GM12872 (cell line): ENCODE measurements around the gene SGSH.

ENCODE experiments used
- TF ChIP-seq, protein P1 (sequence below): IDR thresholded peaks from 3 replicates; pipeline ENCODE4 v1.5.1; 2011; ENCODE audit warnings: low read depth, mild to moderate bottlenecking, low read length, moderate library complexity; ENCODE audit not compliant: insufficient read depth

Gene SGSH

DNA sequence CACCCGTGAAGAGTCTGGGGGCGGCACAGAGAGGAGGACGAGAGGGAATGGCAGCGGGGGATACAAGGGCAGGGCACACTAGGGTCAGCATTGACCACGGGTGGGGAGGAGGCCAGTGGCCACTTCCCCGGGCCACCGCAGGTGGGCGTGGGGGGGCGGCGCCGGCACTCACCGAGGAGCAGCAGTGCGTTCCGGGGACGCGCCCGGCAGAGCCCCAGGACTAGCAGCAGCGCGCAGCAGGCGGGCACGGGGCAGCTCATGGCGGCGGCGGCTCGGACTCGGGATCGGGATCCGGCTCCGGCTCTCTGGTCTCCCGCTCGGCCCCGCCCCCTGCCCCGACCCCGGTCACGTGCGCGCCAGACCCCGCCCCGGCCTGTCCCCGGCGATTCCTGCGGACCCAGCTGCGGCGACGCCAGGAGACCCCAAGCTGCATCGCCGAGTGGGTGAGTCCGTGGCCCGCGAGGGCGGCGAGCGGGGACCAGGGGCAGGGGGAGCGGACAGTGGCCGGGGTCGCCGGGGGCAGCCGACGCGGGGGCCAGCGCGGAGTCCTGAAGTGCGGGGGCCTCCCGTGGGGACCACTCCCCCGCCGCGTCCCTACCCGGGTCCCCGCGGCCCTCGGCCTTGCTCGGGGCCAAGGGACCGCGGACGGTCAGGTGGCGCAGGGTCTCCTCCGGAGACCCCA lies at the start of gene SGSH, which contains the start of gene SLC26A11:
Gene SGSH, minus strand, starts transcription at position 280 of the 682 bp plus-strand sequence. Its CDS starts 20 bp downstream, at position 260.
Gene SLC26A11, plus strand, starts transcription at position 374 of the 682 bp plus-strand sequence. CDS start 1,134 bp downstream, outside the sequence.
- TF ChIP-seq, protein P1, sequence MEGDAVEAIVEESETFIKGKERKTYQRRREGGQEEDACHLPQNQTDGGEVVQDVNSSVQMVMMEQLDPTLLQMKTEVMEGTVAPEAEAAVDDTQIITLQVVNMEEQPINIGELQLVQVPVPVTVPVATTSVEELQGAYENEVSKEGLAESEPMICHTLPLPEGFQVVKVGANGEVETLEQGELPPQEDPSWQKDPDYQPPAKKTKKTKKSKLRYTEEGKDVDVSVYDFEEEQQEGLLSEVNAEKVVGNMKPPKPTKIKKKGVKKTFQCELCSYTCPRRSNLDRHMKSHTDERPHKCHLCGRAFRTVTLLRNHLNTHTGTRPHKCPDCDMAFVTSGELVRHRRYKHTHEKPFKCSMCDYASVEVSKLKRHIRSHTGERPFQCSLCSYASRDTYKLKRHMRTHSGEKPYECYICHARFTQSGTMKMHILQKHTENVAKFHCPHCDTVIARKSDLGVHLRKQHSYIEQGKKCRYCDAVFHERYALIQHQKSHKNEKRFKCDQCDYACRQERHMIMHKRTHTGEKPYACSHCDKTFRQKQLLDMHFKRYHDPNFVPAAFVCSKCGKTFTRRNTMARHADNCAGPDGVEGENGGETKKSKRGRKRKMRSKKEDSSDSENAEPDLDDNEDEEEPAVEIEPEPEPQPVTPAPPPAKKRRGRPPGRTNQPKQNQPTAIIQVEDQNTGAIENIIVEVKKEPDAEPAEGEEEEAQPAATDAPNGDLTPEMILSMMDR = 0 out of 3 replicates have a peak, but pooled peaks have one; percentile 11

- TF ChIP-seq, protein P1 = no peak
These were observed 49.3 kb upstream of the SGSH start for GRCh38 chr17:80269405-80269807.

DNA sequence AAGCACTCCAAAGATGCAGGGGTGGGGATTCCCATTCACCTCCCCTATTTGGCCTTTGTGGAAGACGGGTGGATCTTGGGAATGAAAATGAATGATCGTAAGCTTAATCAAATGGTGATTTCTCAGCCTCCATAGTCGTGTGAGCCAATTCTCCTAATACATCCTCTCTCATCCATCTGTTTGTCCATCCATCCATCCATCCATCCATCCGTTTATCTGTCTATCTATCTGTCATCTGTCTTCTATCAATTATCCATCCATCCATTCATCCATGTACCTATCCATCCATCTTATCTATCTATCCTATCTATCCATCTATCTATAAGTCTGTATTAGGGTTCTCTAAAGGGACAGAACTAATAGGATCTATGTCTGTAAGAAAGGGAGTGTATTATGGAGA lies 48.3 kb upstream of the SGSH start:
- TF ChIP-seq, protein P1 = no peak

DNA sequence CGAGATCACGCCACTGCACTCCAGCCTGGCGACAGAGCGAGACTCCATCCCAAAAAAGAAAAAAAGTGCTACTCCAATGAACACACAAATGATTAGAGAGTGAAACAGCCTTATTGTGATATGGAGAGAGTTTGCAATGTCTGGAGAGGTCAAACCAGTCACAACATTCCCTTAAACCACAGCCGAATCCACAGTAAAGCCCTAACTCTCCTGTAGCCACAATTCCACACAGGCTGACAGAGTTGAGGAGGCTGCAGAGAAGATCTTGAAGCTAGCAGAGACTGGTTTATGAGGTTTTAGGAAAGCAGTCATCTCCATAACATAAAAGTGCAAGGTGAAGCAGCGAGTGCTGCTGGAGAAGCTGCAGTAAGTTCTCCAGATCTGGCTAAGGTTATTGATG lies 47.3 kb upstream of the SGSH start:
- TF ChIP-seq, protein P1 = no peak

- TF ChIP-seq, protein P1 = no peak
These were observed 45.3 kb upstream of the SGSH start for GRCh38 chr17:80265205-80266068.

GRCh38 chr17:80264205-80265075 lies 44.3 kb upstream of the SGSH start:
- TF ChIP-seq, protein P1 = no peak
